Activated naive CD8-positive, alpha-beta T cell treated with anti-CD3 and anti-CD28 coated beads, Interleukin-2, amount 10 ng/mL, durations not matched to agents 7 days and 5 days (primary cell): ENCODE measurements around the gene FAM156B. TPM values are rescaled to one million over a fixed set of nuclear protein-coding genes. Genes with fewer than 3 reads are reported as not detected.
"Not testable (repeated sequence)": the region's sequence is repeated elsewhere in the genome, so short reads cannot be mapped to it uniquely, and the experiment has no call there.

ENCODE experiments used
- ATAC-seq: fragments of 150-1000 bp; cut with Tn5 transposase; one replicate; pipeline ENCODE4 v1.10.0; 2021; ENCODE audit warnings: low read depth, moderate library complexity
- POLR2A ChIA-PET: fragments of 350-600 bp; sonication (Branson Sonifier 250); formaldehyde crosslinking; loops from one replicate; lab custom pipeline; 2021; ENCODE audit warnings: antibody characterized with exemption; lab: Charles Lee
- DNase-seq: peaks from one replicate; pipeline ENCODE4 v3.0.0; 2021
- H3K27ac Mint-ChIP-seq: one replicate; pipeline ENCODE4 v1.8.0; 2022; ENCODE audit warnings: mild to moderate bottlenecking, mixed read lengths
- H3K27me3 Mint-ChIP-seq: one replicate; pipeline ENCODE4 v1.8.0; 2022; ENCODE audit warnings: mild to moderate bottlenecking, moderate library complexity, mixed read lengths
- H3K36me3 Mint-ChIP-seq: one replicate; pipeline ENCODE4 v1.8.0; 2021; ENCODE audit warnings: mild to moderate bottlenecking, mixed read lengths
- H3K4me1 Mint-ChIP-seq: one replicate; pipeline ENCODE4 v1.8.0; 2021; ENCODE audit warnings: mixed read lengths
- H3K4me3 Mint-ChIP-seq: one replicate; pipeline ENCODE4 v1.8.0; 2022; ENCODE audit warnings: mild to moderate bottlenecking, moderate library complexity, mixed read lengths
- H3K9me3 Mint-ChIP-seq: one replicate; pipeline ENCODE4 v1.8.0; 2021; ENCODE audit warnings: mixed read lengths
- total RNA-seq, 2 experiments: library from RNA; stranded (reverse); gene quantifications; one replicate each; pipeline ENCODE4 v1.2.3, GENCODE V29; 2021

FAM156B gene
- total RNA-seq = 10 to 100 TPM; 15.6 to 16.6 TPM

GRCh38 chrX:52896855-52897709, at the start of gene FAM156B:
TSS of gene FAM156B (plus strand) at chrX:52897330. CDS start at chrX:52907226, 9,896 bp downstream.
- DNase-seq, H3K4me1 Mint-ChIP-seq, H3K27me3 Mint-ChIP-seq, POLR2A ChIA-PET, H3K9me3 Mint-ChIP-seq, H3K27ac Mint-ChIP-seq, H3K4me3 Mint-ChIP-seq, H3K36me3 Mint-ChIP-seq: not testable (repeated sequence)
- peak; percentile 90 for ATAC-seq

GRCh38 chrX:52852110-52852860, 44.8 kb upstream of the FAM156B start:
- Mint-ChIP-seq H3K27me3 (peaks cover 5% of the 10 kb centered on the region), H3K4me1 (no peaks in the 10 kb centered on the region)

GRCh38 chrX:52856991-52857525, 40.1 kb upstream of the FAM156B start:
- DNase-seq, ATAC-seq, H3K36me3 Mint-ChIP-seq, POLR2A ChIA-PET, H3K4me1 Mint-ChIP-seq, H3K27me3 Mint-ChIP-seq, H3K27ac Mint-ChIP-seq, H3K4me3 Mint-ChIP-seq, H3K9me3 Mint-ChIP-seq: not testable (repeated sequence)

More at GRCh38 chrX:52852110-52852860, 44.8 kb upstream of the FAM156B start:
- no peak for ATAC-seq
- Mint-ChIP-seq H3K4me3 (no peak overlapping the region), H3K36me3 (no peaks in the 10 kb centered on the region), H3K27ac (no peak overlapping the region), H3K9me3 (no peaks in the 10 kb centered on the region)
- POLR2A ChIA-PET = no interaction called here
- no peak for DNase-seq

GRCh38 chrX:52865343-52865998, 31.7 kb upstream of the FAM156B start:
- Mint-ChIP-seq H3K27ac (no peak overlapping the region), H3K4me1 (no peaks in the 10 kb centered on the region), H3K36me3 (no peaks in the 10 kb centered on the region), H3K4me3 (no peak overlapping the region), H3K27me3 (peaks cover 11% of the 10 kb centered on the region), H3K9me3 (no peaks in the 10 kb centered on the region)
- DNase-seq (no peak), ATAC-seq (no peak)
- POLR2A ChIA-PET = no interaction called here

- POLR2A ChIA-PET = no interaction called here
- DNase-seq (no peak), ATAC-seq (no peak)
- Mint-ChIP-seq H3K9me3 (no peaks in the 10 kb centered on the region), H3K27me3 (peaks cover 10% of the 10 kb centered on the region), H3K36me3 (no peaks in the 10 kb centered on the region), H3K4me3 (no peak within 1 kb of the TSS), H3K4me1 (no peaks in the 10 kb centered on the region), H3K27ac (no peak within 1 kb of the TSS)
Measured at GRCh38 chrX:52867610-52868348, 29.4 kb upstream of the FAM156B start, which contains the start of gene XAGE3. TSS of gene XAGE3 (minus strand) at chrX:52868083. CDS start at chrX:52867133, 950 bp downstream.

GRCh38 chrX:52870046-52870445, 27.1 kb upstream of the FAM156B start:
- DNase-seq (no peak), ATAC-seq (no peak)
- no peaks in the 10 kb centered on the region for H3K9me3 Mint-ChIP-seq
- no peak overlapping the region for H3K27ac Mint-ChIP-seq
- no peak overlapping the region for H3K4me3 Mint-ChIP-seq
- POLR2A ChIA-PET = no interaction called here
- no peaks in the 10 kb centered on the region for H3K4me1 Mint-ChIP-seq
- H3K36me3 Mint-ChIP-seq = no peaks in the 10 kb centered on the region
- H3K27me3 Mint-ChIP-seq = peaks cover 7% of the 10 kb centered on the region

GRCh38 chrX:52873825-52874224, 23.3 kb upstream of the FAM156B start:
- ATAC-seq, H3K4me3 Mint-ChIP-seq, H3K4me1 Mint-ChIP-seq, POLR2A ChIA-PET, H3K27me3 Mint-ChIP-seq, H3K9me3 Mint-ChIP-seq, H3K27ac Mint-ChIP-seq, DNase-seq, H3K36me3 Mint-ChIP-seq: not testable (repeated sequence)

GRCh38 chrX:52874661-52875060, 22.5 kb upstream of the FAM156B start:
- H3K27ac Mint-ChIP-seq = no peak overlapping the region
- H3K36me3 Mint-ChIP-seq = no peaks in the 10 kb centered on the region
- ATAC-seq (no peak), DNase-seq (no peak)
- no peaks in the 10 kb centered on the region for H3K4me1 Mint-ChIP-seq
- POLR2A ChIA-PET = no interaction called here
- peaks cover 7% of the 10 kb centered on the region for H3K27me3 Mint-ChIP-seq
- H3K4me3 Mint-ChIP-seq = no peak overlapping the region
- no peaks in the 10 kb centered on the region for H3K9me3 Mint-ChIP-seq

- H3K27me3 Mint-ChIP-seq, DNase-seq, H3K27ac Mint-ChIP-seq, H3K9me3 Mint-ChIP-seq, H3K4me3 Mint-ChIP-seq, POLR2A ChIA-PET, H3K4me1 Mint-ChIP-seq, H3K36me3 Mint-ChIP-seq, ATAC-seq: not testable (repeated sequence)
Measured at GRCh38 chrX:52875436-52875835, 21.7 kb upstream of the FAM156B start.

GRCh38 chrX:52876386-52876785, 20.7 kb upstream of the FAM156B start:
- not testable (repeated sequence) for H3K4me1 Mint-ChIP-seq, ATAC-seq, H3K36me3 Mint-ChIP-seq

GRCh38 chrX:52887459-52887858, 9.7 kb upstream of the FAM156B start:
- H3K36me3 Mint-ChIP-seq, POLR2A ChIA-PET, H3K4me1 Mint-ChIP-seq, H3K9me3 Mint-ChIP-seq, DNase-seq, ATAC-seq, H3K27me3 Mint-ChIP-seq, H3K27ac Mint-ChIP-seq, H3K4me3 Mint-ChIP-seq: not testable (repeated sequence)

More at GRCh38 chrX:52876386-52876785, 20.7 kb upstream of the FAM156B start:
- DNase-seq, H3K27ac Mint-ChIP-seq, POLR2A ChIA-PET, H3K4me3 Mint-ChIP-seq, H3K27me3 Mint-ChIP-seq, H3K9me3 Mint-ChIP-seq: not testable (repeated sequence)

GRCh38 chrX:52888090-52888489, 9.0 kb upstream of the FAM156B start:
- H3K4me3 Mint-ChIP-seq, ATAC-seq, H3K4me1 Mint-ChIP-seq, H3K27me3 Mint-ChIP-seq, H3K36me3 Mint-ChIP-seq, POLR2A ChIA-PET, H3K9me3 Mint-ChIP-seq, H3K27ac Mint-ChIP-seq, DNase-seq: not testable (repeated sequence)

- ATAC-seq = peak; percentile 9
- H3K9me3 Mint-ChIP-seq, DNase-seq, H3K36me3 Mint-ChIP-seq, H3K4me3 Mint-ChIP-seq, H3K27me3 Mint-ChIP-seq, POLR2A ChIA-PET, H3K4me1 Mint-ChIP-seq, H3K27ac Mint-ChIP-seq: not testable (repeated sequence)
Measured at GRCh38 chrX:52896438-52896837, 692 bp upstream of the FAM156B start.
